Measurements from ENCODE around the gene NFE2L1.

- TF ChIP-seq POLR2A (IDR thresholded peaks at IDR 0.05) (no peak), CTCF (IDR thresholded peaks at IDR 0.05) (no peak)
Measured at GRCh38 chr17:48084932-48085331, 36.8 kb downstream of the NFE2L1 start.
